Natural killer cell (primary cell): ENCODE data around the gene TALDO1. TPM values are rescaled to one million over a fixed set of nuclear protein-coding genes. Genes with fewer than 3 reads are reported as not detected.

ENCODE experiments used
- ATAC-seq, 3 donors: fragments of 150-1000 bp in 2 of 3; fragments of 200-7000 bp in 1 of 3; cut with Tn5 transposase; 1 replicate in 1 of 3; 2 replicates in 2 of 3; pipeline ENCODE4 v1.10.0; 2021; ENCODE audit warnings: mild to moderate bottlenecking in 2 of 3, moderate library complexity in 2 of 3
- DNase-seq, 2 donors: peaks; one replicate each; pipeline versions ENCODE4 v3.0.0 to v3.0.0-alpha.2; 2013 to 2021; ENCODE audit warnings: mixed read lengths in 1 of 2
- H3K27ac ChIP-seq: one replicate; pipeline ENCODE4 v1.5.1; 2013; ENCODE audit warnings: mild to moderate bottlenecking, low read length
- H3K27me3 ChIP-seq: one replicate; pipeline ENCODE4 v1.6.1; 2013; ENCODE audit warnings: low read length; ENCODE audit not compliant: control insufficient read depth, insufficient read depth
- H3K36me3 ChIP-seq: one replicate; pipeline ENCODE4 v1.6.1; 2013; ENCODE audit warnings: low read length; ENCODE audit not compliant: control insufficient read depth, insufficient read depth
- H3K4me1 ChIP-seq: one replicate; pipeline ENCODE4 v1.6.1; 2013; ENCODE audit warnings: low read length; ENCODE audit not compliant: control insufficient read depth, insufficient read depth
- H3K4me3 ChIP-seq: one replicate; pipeline ENCODE4 v1.5.1; 2013; ENCODE audit warnings: low read length
- H3K9me3 ChIP-seq: one replicate; pipeline ENCODE4 v1.6.1; 2013; ENCODE audit warnings: low read length; ENCODE audit not compliant: control insufficient read depth, insufficient read depth
- H3K27ac Mint-ChIP-seq, 2 donors: one replicate each; pipeline ENCODE4 v1.8.0; 2022; ENCODE audit warnings: mild to moderate bottlenecking in 2 of 2, mixed read lengths in 2 of 2, moderate library complexity in 1 of 2
- H3K27me3 Mint-ChIP-seq, 2 donors: one replicate each; pipeline ENCODE4 v1.8.0; 2022; ENCODE audit warnings: low read depth in 2 of 2, mixed read lengths in 2 of 2
- H3K36me3 Mint-ChIP-seq: one replicate; pipeline ENCODE4 v1.8.0; 2022; ENCODE audit warnings: mixed read lengths
- H3K4me1 Mint-ChIP-seq, 2 donors: one replicate each; pipeline ENCODE4 v1.8.0; 2022; ENCODE audit warnings: mixed read lengths in 2 of 2
- H3K4me3 Mint-ChIP-seq: one replicate; pipeline ENCODE4 v1.8.0; 2022; ENCODE audit warnings: mild to moderate bottlenecking, moderate library complexity, mixed read lengths
- H3K9me3 Mint-ChIP-seq, 2 donors: one replicate each; pipeline ENCODE4 v1.8.0; 2022; ENCODE audit warnings: mixed read lengths in 2 of 2
- WGBS: methylation state at CpG from one replicate; pipeline ENCODE4 v1.1.7; 2013; ENCODE audit warnings: missing lambda C conversion rate; ENCODE audit not compliant: insufficient coverage; 5-methylcytosine and 5-hydroxymethylcytosine counted together
- intact Hi-C: fragments of 100-400 bp; cut with micrococcal nuclease; formaldehyde crosslinking; loops from one replicate; pipeline ENCODE4 v1.14.2; 2022
- total RNA-seq, 4 donors: library from RNA; stranded (reverse); fragments of 120-200 nt in 1 of 4; gene quantifications; one replicate each; pipeline versions ENCODE4 v1.2.3 to v1.2.4, GENCODE V29; 2013 to 2022
- TF ChIP-seq, protein P1 (sequence below): fragments of 200-600 bp; IDR thresholded peaks from one replicate; pipeline ENCODE4 v1.8.0; 2022; ENCODE audit warnings: antibody characterized with exemption

Gene TALDO1
- total RNA-seq: 10 to 100 TPM; 46.1 to 94.8 (median 55.4) TPM
- 81.5 TPM for total RNA-seq (2013)

DNA sequence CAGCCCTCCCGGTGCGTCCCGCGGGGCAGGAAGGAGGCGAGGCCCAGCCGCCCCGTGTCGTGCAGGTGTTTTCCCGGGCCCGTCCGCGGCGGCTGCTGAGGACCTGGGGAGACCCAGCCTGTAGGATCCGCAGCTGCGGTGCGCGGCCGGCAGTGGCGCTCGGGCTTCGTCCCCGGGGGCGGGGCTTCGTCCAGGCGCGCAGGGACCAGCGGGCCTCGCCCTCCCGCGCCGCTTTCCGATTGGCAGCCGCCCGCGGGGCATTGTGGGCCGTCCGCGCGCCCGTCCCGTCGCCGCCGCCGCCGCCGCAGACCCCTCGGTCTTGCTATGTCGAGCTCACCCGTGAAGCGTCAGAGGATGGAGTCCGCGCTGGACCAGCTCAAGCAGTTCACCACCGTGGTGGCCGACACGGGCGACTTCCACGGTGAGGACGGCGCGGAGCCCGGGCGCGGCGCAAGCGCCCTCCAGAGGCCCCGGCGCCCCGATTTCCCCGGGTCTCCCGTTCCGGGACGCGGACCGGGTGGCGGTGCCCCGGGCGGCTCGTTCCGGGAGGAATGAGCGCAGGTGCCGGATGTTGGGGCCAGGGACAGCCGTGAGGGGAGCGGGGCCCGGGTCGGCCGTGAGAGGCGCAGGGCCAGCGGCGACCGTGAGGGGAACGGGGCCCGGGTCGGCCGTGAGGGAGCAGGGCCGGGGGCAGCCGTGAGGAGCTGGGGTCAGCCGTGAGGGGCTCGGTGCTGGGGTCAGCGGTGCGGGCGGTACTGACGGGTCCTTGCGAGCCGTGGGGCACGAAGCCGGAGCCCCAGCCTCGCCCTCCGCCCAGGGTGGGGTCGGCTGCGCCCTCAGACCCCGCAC lies at the start of gene TALDO1:
TALDO1 (plus strand) TSS at position 307 of the 849 bp plus-strand sequence; CDS start at position 325, 18 bp downstream.
- H3K27me3 Mint-ChIP-seq: no peaks in the 10 kb centered on the region
- DNase-seq (peak; percentile 77 to 86), ATAC-seq (peak; percentile 91 to 93 (median 92))
- Histone ChIP-seq H3K9me3 (no peaks in the 10 kb centered on the region), H3K4me1 (peaks cover 22% of the 10 kb centered on the region), H3K27me3 (no peaks in the 10 kb centered on the region), H3K27ac (peak within 1 kb of the TSS; percentile 40), H3K36me3 (no peaks in the 10 kb centered on the region), H3K4me3 (peak within 1 kb of the TSS; percentile 56)
- H3K36me3 Mint-ChIP-seq: no peaks in the 10 kb centered on the region
- TF ChIP-seq, protein P1, sequence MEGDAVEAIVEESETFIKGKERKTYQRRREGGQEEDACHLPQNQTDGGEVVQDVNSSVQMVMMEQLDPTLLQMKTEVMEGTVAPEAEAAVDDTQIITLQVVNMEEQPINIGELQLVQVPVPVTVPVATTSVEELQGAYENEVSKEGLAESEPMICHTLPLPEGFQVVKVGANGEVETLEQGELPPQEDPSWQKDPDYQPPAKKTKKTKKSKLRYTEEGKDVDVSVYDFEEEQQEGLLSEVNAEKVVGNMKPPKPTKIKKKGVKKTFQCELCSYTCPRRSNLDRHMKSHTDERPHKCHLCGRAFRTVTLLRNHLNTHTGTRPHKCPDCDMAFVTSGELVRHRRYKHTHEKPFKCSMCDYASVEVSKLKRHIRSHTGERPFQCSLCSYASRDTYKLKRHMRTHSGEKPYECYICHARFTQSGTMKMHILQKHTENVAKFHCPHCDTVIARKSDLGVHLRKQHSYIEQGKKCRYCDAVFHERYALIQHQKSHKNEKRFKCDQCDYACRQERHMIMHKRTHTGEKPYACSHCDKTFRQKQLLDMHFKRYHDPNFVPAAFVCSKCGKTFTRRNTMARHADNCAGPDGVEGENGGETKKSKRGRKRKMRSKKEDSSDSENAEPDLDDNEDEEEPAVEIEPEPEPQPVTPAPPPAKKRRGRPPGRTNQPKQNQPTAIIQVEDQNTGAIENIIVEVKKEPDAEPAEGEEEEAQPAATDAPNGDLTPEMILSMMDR: no peak
- under 1% methylated on average over 112 of the region's 112 CpGs for WGBS
- H3K4me1 Mint-ChIP-seq: peaks cover 9 to 14% of the 10 kb centered on the region in 2 donors
- intact Hi-C loops: no loop called here
- no peaks in the 10 kb centered on the region for H3K9me3 Mint-ChIP-seq
- peak within 1 kb of the TSS in 1 of 2 donors; percentile 83 for H3K27ac Mint-ChIP-seq
- H3K4me3 Mint-ChIP-seq: peak within 1 kb of the TSS; percentile 93

DNA sequence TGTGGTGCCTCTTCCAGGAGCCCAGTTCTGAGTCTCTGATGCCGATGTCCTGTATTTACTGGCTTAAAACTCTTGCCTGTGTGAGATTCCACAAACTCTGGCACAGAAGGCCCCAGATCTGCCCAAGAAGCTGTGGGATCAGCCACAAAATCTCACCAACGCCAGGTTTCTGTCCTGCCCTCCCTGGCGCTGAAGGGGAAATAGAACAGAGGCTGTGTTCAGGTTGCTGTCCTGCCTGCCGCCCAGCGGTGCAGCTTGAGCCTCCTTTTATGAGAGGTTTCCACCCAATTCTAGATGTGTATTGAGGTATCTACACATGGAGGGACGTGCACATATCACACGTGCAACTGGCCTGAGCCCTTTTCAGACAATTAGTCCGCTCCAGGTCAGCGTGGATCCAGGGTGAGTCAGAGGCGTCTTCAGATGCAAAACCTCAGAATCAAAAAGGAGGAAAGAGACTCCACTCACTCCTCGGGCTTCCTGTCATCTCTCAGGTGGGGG lies 49.4 kb upstream of the TALDO1 start:
- Mint-ChIP-seq H3K4me3 (peak overlapping the region; percentile 50), H3K9me3 (no peaks in the 10 kb centered on the region), H3K27ac (peak overlapping the region; percentile 45 to 90), H3K27me3 (no peaks in the 10 kb centered on the region), H3K36me3 (no peaks in the 10 kb centered on the region), H3K4me1 (peaks cover 10 to 33% of the 10 kb centered on the region in 2 donors)
- DNase-seq: no peak
- H3K4me3 ChIP-seq: no peak overlapping the region
- peaks cover 55% of the 10 kb centered on the region for H3K4me1 ChIP-seq
- intact Hi-C loops: loop anchor here (2.0 kb wide), 1 partner anchor 25 kb away; no protein-coding TSS in a partner anchor
- H3K36me3 ChIP-seq: peaks cover 9% of the 10 kb centered on the region
- H3K9me3 ChIP-seq: no peaks in the 10 kb centered on the region
- H3K27me3 ChIP-seq: no peaks in the 10 kb centered on the region
- TF ChIP-seq, protein P1: no peak
- WGBS: 73% methylated on average over 11 of the region's 11 CpGs
- peak overlapping the region; percentile 100 for H3K27ac ChIP-seq
- no peak for ATAC-seq

DNA sequence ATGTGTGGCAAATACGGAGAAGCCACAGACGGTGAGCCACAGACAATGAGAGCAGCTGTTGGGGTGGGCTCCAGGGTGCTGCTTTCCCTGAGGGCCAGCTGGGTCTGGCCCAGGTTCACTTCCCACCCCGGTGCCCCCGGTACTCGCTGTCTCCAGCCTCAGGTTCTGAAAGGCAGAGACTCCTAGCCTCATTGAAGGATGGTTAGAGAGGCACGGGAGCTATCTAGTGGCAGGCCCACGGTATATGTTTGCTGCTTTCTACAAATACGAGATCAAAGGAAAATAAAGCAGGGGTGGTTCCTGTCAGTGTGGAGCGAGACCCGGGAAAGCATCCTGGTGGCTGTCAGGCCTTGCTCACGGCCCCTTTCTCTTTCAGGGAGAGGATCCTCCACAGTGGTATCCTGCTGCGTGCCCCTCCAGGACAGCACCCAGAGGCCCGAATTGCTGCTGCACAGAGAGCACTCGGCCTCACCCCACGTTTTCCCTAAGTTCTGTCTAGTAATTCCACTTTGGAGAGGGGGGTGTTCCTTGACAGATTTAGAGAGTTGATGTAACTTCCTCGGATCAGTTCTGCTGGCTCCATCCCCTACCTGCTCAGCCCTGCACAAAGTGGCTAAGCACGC lies 48.7 kb upstream of the TALDO1 start:
- Mint-ChIP-seq H3K4me3 (no peak overlapping the region), H3K27me3 (no peaks in the 10 kb centered on the region), H3K36me3 (no peaks in the 10 kb centered on the region), H3K9me3 (no peaks in the 10 kb centered on the region), H3K27ac (peak overlapping the region; percentile 45 to 90), H3K4me1 (peaks cover 10 to 28% of the 10 kb centered on the region in 2 donors)
- intact Hi-C loops: no loop called here
- Histone ChIP-seq H3K4me1 (peaks cover 55% of the 10 kb centered on the region), H3K27me3 (no peaks in the 10 kb centered on the region), H3K36me3 (peaks cover 9% of the 10 kb centered on the region), H3K4me3 (no peak overlapping the region), H3K9me3 (no peaks in the 10 kb centered on the region), H3K27ac (no peak overlapping the region)
- WGBS: 91% methylated on average over 17 of the region's 17 CpGs
- no peak for DNase-seq
- no peak for ATAC-seq
- TF ChIP-seq, protein P1: no peak
